A549 (cell line): ENCODE measurements around the gene SLC1A3. TPM values are rescaled to one million over a fixed set of nuclear protein-coding genes. Genes with fewer than 3 reads are reported as not detected.

ENCODE experiments used
- ATAC-seq, 2 experiments: fragments of 200-7000 bp in 1 of 2; fragments of >200 bp in 1 of 2; cut with Nextera tagmentation in 1 of 2; cut with Tn5 transposase in 1 of 2; 3 replicates each; pipeline versions ENCODE4 v1.8.0 to v1.9.1; 2018 to 2020; ENCODE audit warnings: mild to moderate bottlenecking in 1 of 2, moderate library complexity in 1 of 2
- CTCF ChIA-PET: fragments of 300-600 bp; sonication (Branson Sonifier 250); formaldehyde crosslinking; extraction: SDS; loops from one replicate; lab custom pipeline; 2021; ENCODE audit warnings: antibody characterized with exemption, inconsistent platforms; lab: Yijun Ruan, JAX
- POLR2A ChIA-PET: fragments of 350-600 bp; formaldehyde crosslinking; extraction: SDS; loops from one replicate; lab custom pipeline; 2021; ENCODE audit warnings: antibody characterized with exemption, inconsistent platforms; lab: Yijun Ruan, JAX
- DNase-seq, 2 experiments: peaks; one replicate each; pipeline versions ENCODE4 v3.0.0 to v3.0.0-alpha.2; 2011 to 2016; ENCODE audit warnings: low read depth in 1 of 2, low spot score in 1 of 2
- FAIRE-seq: peaks from 2 replicates; lab custom pipeline; 2011; peaks lifted over from hg19 to GRCh38; lab: Jason Lieb, UNC
- H3K27ac ChIP-seq, 2 experiments: fragments of >200 bp; sonication (Bioruptor Twin); formaldehyde crosslinking; 3 replicates each; pipeline ENCODE4 v1.5.1; 2016 to 2017
- H3K4me1 ChIP-seq: fragments of >200 bp; sonication (Bioruptor Twin); formaldehyde crosslinking; 3 replicates; pipeline ENCODE4 v1.6.1; 2016
- H3K4me2 ChIP-seq: fragments of >200 bp; sonication (Bioruptor Twin); formaldehyde crosslinking; 3 replicates; pipeline ENCODE4 v1.6.1; 2016
- H3K4me3 ChIP-seq: fragments of >200 bp; sonication (Bioruptor Twin); formaldehyde crosslinking; 3 replicates; pipeline ENCODE4 v1.5.1; 2016
- H3K9me3 ChIP-seq: fragments of >200 bp; sonication (Bioruptor Twin); formaldehyde crosslinking; 3 replicates; pipeline ENCODE4 v1.6.1; 2016
- CBX8 ChIP-seq: fragments of 200-600 bp; sonication (generic); IDR thresholded peaks from 2 replicates; pipeline ENCODE4 v1.6.1; 2016
- CHD2 ChIP-seq: fragments of 150-350 bp; IDR thresholded peaks from 2 replicates; pipeline ENCODE4 v1.6.1; 2014; ENCODE audit warnings: low read length; ENCODE audit not compliant: partially characterized antibody
- ESRRA ChIP-seq: fragments of 150-350 bp; IDR thresholded peaks from 2 replicates; pipeline ENCODE4 v1.6.1; 2014; ENCODE audit warnings: mild to moderate bottlenecking, low read length, borderline replicate concordance
- FOSB ChIP-seq: fragments of 250-450 bp; sonication (Bioruptor Pico); IDR thresholded peaks from 2 replicates; pipeline ENCODE4 v1.5.0; 2020; ENCODE audit warnings: mild to moderate bottlenecking, moderate library complexity
- HEYL ChIP-seq: fragments of 250-450 bp; sonication (Bioruptor Pico); IDR thresholded peaks from 2 replicates; pipeline ENCODE4 v1.8.0; 2021; ENCODE audit warnings: mild to moderate bottlenecking, moderate library complexity
- HOXA7 ChIP-seq: fragments of 250-450 bp; sonication (Bioruptor Pico); IDR thresholded peaks from 2 replicates; pipeline ENCODE4 v1.5.0; 2020; ENCODE audit warnings: mild to moderate bottlenecking, moderate library complexity
- JUN ChIP-seq, 2 experiments: fragments of >200 bp; sonication (Bioruptor Twin); formaldehyde crosslinking; IDR thresholded peaks; 2 replicates in 1 of 2; 3 replicates in 1 of 2; pipeline ENCODE4 v1.6.1; 2016 to 2017
- KDM5A ChIP-seq: fragments of 200-600 bp; sonication (generic); IDR thresholded peaks from 2 replicates; pipeline ENCODE4 v1.6.1; 2016; ENCODE audit warnings: antibody characterized with exemption, mild to moderate bottlenecking
- MAFK ChIP-seq: fragments of 450-650 bp; IDR thresholded peaks from 2 replicates; pipeline ENCODE4 v1.6.1; 2014; ENCODE audit not compliant: partially characterized antibody
- MAX ChIP-seq: IDR thresholded peaks from 2 replicates; pipeline ENCODE4 v1.6.1; 2012
- MAZ ChIP-seq: fragments of 150-350 bp; IDR thresholded peaks from 2 replicates; pipeline ENCODE4 v1.6.1; 2014; ENCODE audit warnings: antibody characterized with exemption, low read depth, low read length, borderline replicate concordance
- PBX3 ChIP-seq: IDR thresholded peaks from 2 replicates; pipeline ENCODE4 v1.6.1; 2012
- PHF8 ChIP-seq: fragments of 200-600 bp; sonication (generic); IDR thresholded peaks from 2 replicates; pipeline ENCODE4 v1.6.1; 2016; ENCODE audit warnings: low read depth, mild to moderate bottlenecking, antibody characterized with exemption, moderate library complexity, borderline replicate concordance
- RAD21 ChIP-seq, 2 experiments: fragments of >200 bp in 1 of 2; sonication (Bioruptor Twin) in 1 of 2; formaldehyde crosslinking in 1 of 2; IDR thresholded peaks in 1 of 2; conservative IDR thresholded peaks in 1 of 2; 2 replicates in 1 of 2; 3 replicates in 1 of 2; pipeline ENCODE4 v1.6.1; 2012 to 2018; ENCODE audit warnings: inconsistent platforms in 1 of 2
- RCOR1 ChIP-seq: fragments of 150-350 bp; IDR thresholded peaks from 2 replicates; pipeline ENCODE4 v1.6.1; 2014; ENCODE audit warnings: antibody characterized with exemption, low read length, low read depth
- RFX5 ChIP-seq: fragments of 450-650 bp; IDR thresholded peaks from 2 replicates; pipeline ENCODE4 v1.7.1; 2014; ENCODE audit warnings: antibody characterized with exemption, mild to moderate bottlenecking, moderate library complexity
- RNF2 ChIP-seq: fragments of 200-600 bp; sonication (generic); IDR thresholded peaks from 2 replicates; pipeline ENCODE4 v1.6.1; 2016; ENCODE audit warnings: low read depth, mild to moderate bottlenecking, antibody characterized with exemption, moderate library complexity, borderline replicate concordance
- TFCP2L1 ChIP-seq: fragments of 250-450 bp; sonication (Bioruptor Pico); IDR thresholded peaks from 2 replicates; pipeline ENCODE4 v1.5.0; 2021; ENCODE audit warnings: mild to moderate bottlenecking
- ZFP36 ChIP-seq: fragments of 450-650 bp; IDR thresholded peaks from 2 replicates; pipeline ENCODE4 v1.6.1; 2014; ENCODE audit warnings: borderline replicate concordance; ENCODE audit not compliant: partially characterized antibody
- ZNF302 ChIP-seq: fragments of 250-450 bp; sonication (Bioruptor Pico); IDR thresholded peaks from 2 replicates; pipeline ENCODE4 v1.9.0; 2021; ENCODE audit warnings: inconsistent platforms, mild to moderate bottlenecking, moderate library complexity
- WGBS: methylation state at CpG from one replicate; pipeline ENCODE4 v1.1.6; 2017; ENCODE audit errors: missing lambda C conversion rate; 5-methylcytosine and 5-hydroxymethylcytosine counted together
- polyA plus RNA-seq, 4 experiments: library from polyadenylated mRNA; depleted of rRNA in 3 of 4; stranded (reverse); fragments of >200 nt; fragmentation: RNase III in 1 of 4; extraction: RNeasy Plus Mini Kit Qiagen cat#74134 plus additional on column Dnase treatment in 1 of 4; gene quantifications; 2 replicates in 3 of 4; 3 replicates in 1 of 4; pipeline ENCODE4 v1.2.3, GENCODE V29; 2011 to 2017
- TF ChIP-seq, protein P1 (sequence below): fragments of >200 bp; sonication (Bioruptor Twin); formaldehyde crosslinking; IDR thresholded peaks from 3 replicates; pipeline ENCODE4 v1.5.1; 2016
- TF ChIP-seq, protein P2 (sequence below): fragments of 150-350 bp; IDR thresholded peaks from 2 replicates; pipeline ENCODE4 v1.6.1; 2014; ENCODE audit warnings: low read depth, mild to moderate bottlenecking, low read length
- TF ChIP-seq, protein P3 (sequence below): fragments of 250-450 bp; sonication (Bioruptor Pico); IDR thresholded peaks from 2 replicates; pipeline ENCODE4 v1.5.0; 2021; ENCODE audit warnings: mild to moderate bottlenecking, moderate library complexity, borderline replicate concordance
- TF ChIP-seq, protein P4 (sequence below): fragments of 200-600 bp; sonication (generic); IDR thresholded peaks from 2 replicates; pipeline ENCODE4 v1.6.1; 2016; ENCODE audit warnings: antibody characterized with exemption, mild to moderate bottlenecking, moderate library complexity

Gene SLC1A3
- polyA plus RNA-seq, 2 of the 4 experiments (the other 2 are of a cell fraction), result not detected

DNA sequence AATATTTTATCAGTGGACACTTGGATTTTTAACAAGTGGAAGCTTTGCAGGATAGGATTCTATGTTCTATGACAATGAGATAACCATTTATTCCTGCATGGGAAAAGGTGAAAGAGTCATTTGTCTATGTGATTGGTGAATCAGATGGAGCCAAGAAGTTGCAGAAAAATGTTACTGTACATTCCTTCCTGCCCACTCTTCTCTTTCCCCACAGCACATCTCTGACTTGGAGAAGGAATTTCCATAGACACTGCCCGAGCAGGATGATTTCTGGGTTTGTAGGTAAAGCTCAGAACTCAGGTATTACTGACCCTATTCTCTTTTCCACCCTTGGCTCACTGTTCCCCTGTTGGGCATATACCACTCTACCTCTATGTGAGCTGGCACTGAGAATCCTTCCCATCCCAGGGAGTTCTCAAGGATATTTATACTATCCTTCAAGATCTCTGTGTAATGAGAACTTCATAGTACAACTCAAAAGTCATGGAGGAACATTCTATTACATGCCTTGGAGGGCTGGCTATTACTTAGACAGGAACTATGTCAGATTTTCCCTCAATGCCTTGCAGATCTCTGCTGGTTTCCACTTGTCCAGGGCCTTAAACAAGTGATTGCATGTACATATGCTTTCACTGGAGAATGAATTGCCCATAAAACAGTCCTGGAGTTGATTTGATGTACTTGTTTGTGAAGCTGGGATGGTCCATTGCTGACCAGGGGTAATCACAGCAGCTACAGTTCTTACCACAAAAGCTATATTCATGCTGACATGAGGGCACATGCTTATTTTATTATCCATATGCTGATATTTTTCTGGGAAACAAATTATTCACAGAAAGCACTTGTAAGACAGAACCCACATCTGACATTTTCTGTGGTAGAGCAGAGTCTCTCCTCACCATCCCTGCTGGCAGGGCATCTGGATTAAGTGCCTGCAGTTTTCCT lies 24.1 kb downstream of the SLC1A3 start:
- Histone ChIP-seq H3K9me3 (no peaks in the 10 kb centered on the region), H3K4me3 (no peak overlapping the region), H3K27ac (no peak overlapping the region), H3K4me2 (no peak overlapping the region), H3K4me1 (no peaks in the 10 kb centered on the region)
- 4% methylated on average over 1 of the region's 1 CpG for WGBS
- ATAC-seq, result no peak
- ChIA-PET CTCF (interaction anchor here (1.1 kb wide), 1 partner anchor 65 kb away, joined by 5 read pairs; no protein-coding TSS in a partner anchor), POLR2A (no interaction called here)
- DNase-seq, result no peak
- no peak for TF ChIP-seq CHD2
- no peak for TF ChIP-seq HOXA7 (CRISPR knock-in tag)
- TF ChIP-seq, protein P1, sequence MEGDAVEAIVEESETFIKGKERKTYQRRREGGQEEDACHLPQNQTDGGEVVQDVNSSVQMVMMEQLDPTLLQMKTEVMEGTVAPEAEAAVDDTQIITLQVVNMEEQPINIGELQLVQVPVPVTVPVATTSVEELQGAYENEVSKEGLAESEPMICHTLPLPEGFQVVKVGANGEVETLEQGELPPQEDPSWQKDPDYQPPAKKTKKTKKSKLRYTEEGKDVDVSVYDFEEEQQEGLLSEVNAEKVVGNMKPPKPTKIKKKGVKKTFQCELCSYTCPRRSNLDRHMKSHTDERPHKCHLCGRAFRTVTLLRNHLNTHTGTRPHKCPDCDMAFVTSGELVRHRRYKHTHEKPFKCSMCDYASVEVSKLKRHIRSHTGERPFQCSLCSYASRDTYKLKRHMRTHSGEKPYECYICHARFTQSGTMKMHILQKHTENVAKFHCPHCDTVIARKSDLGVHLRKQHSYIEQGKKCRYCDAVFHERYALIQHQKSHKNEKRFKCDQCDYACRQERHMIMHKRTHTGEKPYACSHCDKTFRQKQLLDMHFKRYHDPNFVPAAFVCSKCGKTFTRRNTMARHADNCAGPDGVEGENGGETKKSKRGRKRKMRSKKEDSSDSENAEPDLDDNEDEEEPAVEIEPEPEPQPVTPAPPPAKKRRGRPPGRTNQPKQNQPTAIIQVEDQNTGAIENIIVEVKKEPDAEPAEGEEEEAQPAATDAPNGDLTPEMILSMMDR, result no peak
- TF ChIP-seq, protein P2, sequence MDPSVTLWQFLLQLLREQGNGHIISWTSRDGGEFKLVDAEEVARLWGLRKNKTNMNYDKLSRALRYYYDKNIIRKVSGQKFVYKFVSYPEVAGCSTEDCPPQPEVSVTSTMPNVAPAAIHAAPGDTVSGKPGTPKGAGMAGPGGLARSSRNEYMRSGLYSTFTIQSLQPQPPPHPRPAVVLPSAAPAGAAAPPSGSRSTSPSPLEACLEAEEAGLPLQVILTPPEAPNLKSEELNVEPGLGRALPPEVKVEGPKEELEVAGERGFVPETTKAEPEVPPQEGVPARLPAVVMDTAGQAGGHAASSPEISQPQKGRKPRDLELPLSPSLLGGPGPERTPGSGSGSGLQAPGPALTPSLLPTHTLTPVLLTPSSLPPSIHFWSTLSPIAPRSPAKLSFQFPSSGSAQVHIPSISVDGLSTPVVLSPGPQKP, result no peak
- no peak for TF ChIP-seq KDM5A
- TF ChIP-seq MAFK, result no peak
- no peak for TF ChIP-seq JUN (IDR thresholded peaks at IDR 0.05)
- no peak for TF ChIP-seq ESRRA
- no peak for TF ChIP-seq RNF2
- no peak for TF ChIP-seq TFCP2L1 (CRISPR knock-in tag)
- TF ChIP-seq MAZ, result no peak
- no peak for TF ChIP-seq ZFP36
- no peak for TF ChIP-seq RAD21 (conservative IDR thresholded peaks at IDR 0.05 in 1 of 2, IDR thresholded peaks at IDR 0.05 in 1 of 2)
- no peak for TF ChIP-seq MAX
- no peak for TF ChIP-seq PBX3
- no peak for TF ChIP-seq RFX5
- no peak for TF ChIP-seq CBX8
- TF ChIP-seq, protein P3, sequence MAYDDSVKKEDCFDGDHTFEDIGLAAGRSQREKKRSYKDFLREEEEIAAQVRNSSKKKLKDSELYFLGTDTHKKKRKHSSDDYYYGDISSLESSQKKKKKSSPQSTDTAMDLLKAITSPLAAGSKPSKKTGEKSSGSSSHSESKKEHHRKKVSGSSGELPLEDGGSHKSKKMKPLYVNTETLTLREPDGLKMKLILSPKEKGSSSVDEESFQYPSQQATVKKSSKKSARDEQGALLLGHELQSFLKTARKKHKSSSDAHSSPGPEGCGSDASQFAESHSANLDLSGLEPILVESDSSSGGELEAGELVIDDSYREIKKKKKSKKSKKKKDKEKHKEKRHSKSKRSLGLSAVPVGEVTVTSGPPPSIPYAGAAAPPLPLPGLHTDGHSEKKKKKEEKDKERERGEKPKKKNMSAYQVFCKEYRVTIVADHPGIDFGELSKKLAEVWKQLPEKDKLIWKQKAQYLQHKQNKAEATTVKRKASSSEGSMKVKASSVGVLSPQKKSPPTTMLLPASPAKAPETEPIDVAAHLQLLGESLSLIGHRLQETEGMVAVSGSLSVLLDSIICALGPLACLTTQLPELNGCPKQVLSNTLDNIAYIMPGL (CRISPR knock-in tag), result no peak
- no peak for TF ChIP-seq FOSB
- no peak for TF ChIP-seq HEYL (CRISPR knock-in tag)
- no peak for FAIRE-seq

GRCh38 chr5:36631154-36631553 lies 24.7 kb downstream of the SLC1A3 start:
- WGBS, result 0% methylated on average over 1 of the region's 1 CpG
- Histone ChIP-seq H3K4me3 (no peak overlapping the region), H3K4me2 (no peak overlapping the region), H3K4me1 (no peaks in the 10 kb centered on the region), H3K9me3 (no peaks in the 10 kb centered on the region), H3K27ac (no peak overlapping the region)
- CTCF ChIA-PET, result no interaction called here
- DNase-seq, result no peak
- no peak for TF ChIP-seq ZNF302 (CRISPR knock-in tag)
- TF ChIP-seq, protein P4, sequence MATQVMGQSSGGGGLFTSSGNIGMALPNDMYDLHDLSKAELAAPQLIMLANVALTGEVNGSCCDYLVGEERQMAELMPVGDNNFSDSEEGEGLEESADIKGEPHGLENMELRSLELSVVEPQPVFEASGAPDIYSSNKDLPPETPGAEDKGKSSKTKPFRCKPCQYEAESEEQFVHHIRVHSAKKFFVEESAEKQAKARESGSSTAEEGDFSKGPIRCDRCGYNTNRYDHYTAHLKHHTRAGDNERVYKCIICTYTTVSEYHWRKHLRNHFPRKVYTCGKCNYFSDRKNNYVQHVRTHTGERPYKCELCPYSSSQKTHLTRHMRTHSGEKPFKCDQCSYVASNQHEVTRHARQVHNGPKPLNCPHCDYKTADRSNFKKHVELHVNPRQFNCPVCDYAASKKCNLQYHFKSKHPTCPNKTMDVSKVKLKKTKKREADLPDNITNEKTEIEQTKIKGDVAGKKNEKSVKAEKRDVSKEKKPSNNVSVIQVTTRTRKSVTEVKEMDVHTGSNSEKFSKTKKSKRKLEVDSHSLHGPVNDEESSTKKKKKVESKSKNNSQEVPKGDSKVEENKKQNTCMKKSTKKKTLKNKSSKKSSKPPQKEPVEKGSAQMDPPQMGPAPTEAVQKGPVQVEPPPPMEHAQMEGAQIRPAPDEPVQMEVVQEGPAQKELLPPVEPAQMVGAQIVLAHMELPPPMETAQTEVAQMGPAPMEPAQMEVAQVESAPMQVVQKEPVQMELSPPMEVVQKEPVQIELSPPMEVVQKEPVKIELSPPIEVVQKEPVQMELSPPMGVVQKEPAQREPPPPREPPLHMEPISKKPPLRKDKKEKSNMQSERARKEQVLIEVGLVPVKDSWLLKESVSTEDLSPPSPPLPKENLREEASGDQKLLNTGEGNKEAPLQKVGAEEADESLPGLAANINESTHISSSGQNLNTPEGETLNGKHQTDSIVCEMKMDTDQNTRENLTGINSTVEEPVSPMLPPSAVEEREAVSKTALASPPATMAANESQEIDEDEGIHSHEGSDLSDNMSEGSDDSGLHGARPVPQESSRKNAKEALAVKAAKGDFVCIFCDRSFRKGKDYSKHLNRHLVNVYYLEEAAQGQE, result no peak
- no peak for TF ChIP-seq PHF8
- no peak for TF ChIP-seq RCOR1
- TF ChIP-seq, protein P2, result no peak
- POLR2A ChIA-PET, result no interaction called here
- no peak for FAIRE-seq
- no peak for ATAC-seq
